Progenitor cell of endocrine pancreas (in vitro differentiated cells): ENCODE results near the gene TMEM115. TPM values are rescaled to one million over a fixed set of nuclear protein-coding genes. Genes with fewer than 3 reads are reported as not detected.

Experiments used
- DNase-seq: peaks from one replicate; pipeline ENCODE4 v3.0.0; 2021; ENCODE audit warnings: low spot score; ENCODE audit not compliant: unreplicated experiment
- H3K27ac Mint-ChIP-seq: 2 replicates; pipeline ENCODE4 v1.8.0; 2021; ENCODE audit warnings: mild to moderate bottlenecking, moderate library complexity, mixed read lengths
- H3K27me3 Mint-ChIP-seq: 2 replicates; pipeline ENCODE4 v1.8.0; 2021; ENCODE audit warnings: mixed read lengths
- H3K36me3 Mint-ChIP-seq: 2 replicates; pipeline ENCODE4 v1.8.0; 2022; ENCODE audit warnings: mixed read lengths; ENCODE audit not compliant: insufficient read depth
- H3K4me1 Mint-ChIP-seq: 2 replicates; pipeline ENCODE4 v1.8.0; 2021; ENCODE audit warnings: low read depth, mixed read lengths
- H3K4me3 Mint-ChIP-seq: 2 replicates; pipeline ENCODE4 v1.8.0; 2021; ENCODE audit warnings: low read depth, mild to moderate bottlenecking, moderate library complexity, mixed read lengths
- H3K9me3 Mint-ChIP-seq: 2 replicates; pipeline ENCODE4 v1.8.0; 2021; ENCODE audit warnings: low read depth, mixed read lengths
- total RNA-seq: library from RNA; stranded (reverse); gene quantifications from 2 replicates; pipeline ENCODE4 v1.2.1, GENCODE V29; 2021
- TF ChIP-seq, protein P1 (sequence below): fragments of 200-600 bp; sonication (generic); IDR thresholded peaks from one replicate; pipeline ENCODE4 v1.5.0; 2021; ENCODE audit warnings: antibody characterized with exemption, mild to moderate bottlenecking; ENCODE audit not compliant: unreplicated experiment

TMEM115 gene
- total RNA-seq, 1 donor from 2014 or later: 33.0 TPM

- Mint-ChIP-seq H3K4me1 (peaks cover 2% of the 10 kb centered on the region), H3K27me3 (peaks cover 6% of the 10 kb centered on the region), H3K9me3 (no peaks in the 10 kb centered on the region), H3K27ac (no peak overlapping the region), H3K4me3 (no peak overlapping the region), H3K36me3 (no peaks in the 10 kb centered on the region)
- no peak for DNase-seq
- TF ChIP-seq, protein P1, sequence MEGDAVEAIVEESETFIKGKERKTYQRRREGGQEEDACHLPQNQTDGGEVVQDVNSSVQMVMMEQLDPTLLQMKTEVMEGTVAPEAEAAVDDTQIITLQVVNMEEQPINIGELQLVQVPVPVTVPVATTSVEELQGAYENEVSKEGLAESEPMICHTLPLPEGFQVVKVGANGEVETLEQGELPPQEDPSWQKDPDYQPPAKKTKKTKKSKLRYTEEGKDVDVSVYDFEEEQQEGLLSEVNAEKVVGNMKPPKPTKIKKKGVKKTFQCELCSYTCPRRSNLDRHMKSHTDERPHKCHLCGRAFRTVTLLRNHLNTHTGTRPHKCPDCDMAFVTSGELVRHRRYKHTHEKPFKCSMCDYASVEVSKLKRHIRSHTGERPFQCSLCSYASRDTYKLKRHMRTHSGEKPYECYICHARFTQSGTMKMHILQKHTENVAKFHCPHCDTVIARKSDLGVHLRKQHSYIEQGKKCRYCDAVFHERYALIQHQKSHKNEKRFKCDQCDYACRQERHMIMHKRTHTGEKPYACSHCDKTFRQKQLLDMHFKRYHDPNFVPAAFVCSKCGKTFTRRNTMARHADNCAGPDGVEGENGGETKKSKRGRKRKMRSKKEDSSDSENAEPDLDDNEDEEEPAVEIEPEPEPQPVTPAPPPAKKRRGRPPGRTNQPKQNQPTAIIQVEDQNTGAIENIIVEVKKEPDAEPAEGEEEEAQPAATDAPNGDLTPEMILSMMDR: peak; percentile 38
These were observed 16.1 kb upstream of the TMEM115 start for GRCh38 chr3:50375258-50375931.

GRCh38 chr3:50374363-50375257 lies 15.3 kb upstream of the TMEM115 start:
- Mint-ChIP-seq H3K36me3 (no peaks in the 10 kb centered on the region), H3K9me3 (no peaks in the 10 kb centered on the region), H3K27ac (no peak overlapping the region), H3K4me1 (peaks cover 2% of the 10 kb centered on the region), H3K27me3 (peaks cover 2% of the 10 kb centered on the region), H3K4me3 (no peak overlapping the region)
- DNase-seq: no peak
- TF ChIP-seq, protein P1: no peak

- TF ChIP-seq, protein P1: no peak
- H3K36me3 Mint-ChIP-seq: no peaks in the 10 kb centered on the region
- H3K27me3 Mint-ChIP-seq: peaks cover 6% of the 10 kb centered on the region
- no peaks in the 10 kb centered on the region for H3K9me3 Mint-ChIP-seq
- H3K4me1 Mint-ChIP-seq: peaks cover 2% of the 10 kb centered on the region
- H3K27ac Mint-ChIP-seq: no peak overlapping the region
- H3K4me3 Mint-ChIP-seq: no peak overlapping the region
- no peak for DNase-seq
These were observed 14.1 kb upstream of the TMEM115 start for GRCh38 chr3:50373146-50374051.

DNA sequence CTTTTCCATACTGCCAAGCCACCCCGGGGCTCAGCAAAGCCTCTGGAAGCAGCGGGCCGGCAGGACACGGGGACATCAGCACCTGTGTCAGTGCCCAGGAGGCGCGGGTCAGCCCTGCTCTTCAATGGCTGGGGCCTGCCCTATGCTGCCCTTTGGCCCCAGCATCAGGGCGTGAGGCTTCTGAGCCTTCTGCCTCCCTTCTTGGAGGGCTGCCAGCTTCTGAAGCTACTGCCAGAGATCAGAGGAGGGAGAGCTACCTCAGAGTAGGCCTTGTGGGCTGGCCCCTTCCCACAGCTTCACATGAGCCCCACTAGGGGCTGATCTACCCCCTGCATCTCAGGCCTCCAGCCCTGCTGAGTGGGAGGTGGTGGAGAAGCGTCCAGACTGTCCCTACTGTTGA lies 13.0 kb upstream of the TMEM115 start:
- H3K27ac Mint-ChIP-seq: no peak overlapping the region
- H3K36me3 Mint-ChIP-seq: no peaks in the 10 kb centered on the region

More for the DNA sequence above, 13.0 kb upstream of the TMEM115 start:
- Mint-ChIP-seq H3K9me3 (no peaks in the 10 kb centered on the region), H3K4me1 (peaks cover 2% of the 10 kb centered on the region), H3K4me3 (no peak overlapping the region), H3K27me3 (peaks cover 6% of the 10 kb centered on the region)
- DNase-seq: no peak
- TF ChIP-seq, protein P1: no peak
